Measurements from ENCODE around the gene PIAS1. TPM values are rescaled to one million over a fixed set of nuclear protein-coding genes. Genes with fewer than 3 reads are reported as not detected.

Gene PIAS1
- total and polyA plus RNA-seq, 12 donors = 5.8 to 37.9 (median 30.3) TPM

DNA sequence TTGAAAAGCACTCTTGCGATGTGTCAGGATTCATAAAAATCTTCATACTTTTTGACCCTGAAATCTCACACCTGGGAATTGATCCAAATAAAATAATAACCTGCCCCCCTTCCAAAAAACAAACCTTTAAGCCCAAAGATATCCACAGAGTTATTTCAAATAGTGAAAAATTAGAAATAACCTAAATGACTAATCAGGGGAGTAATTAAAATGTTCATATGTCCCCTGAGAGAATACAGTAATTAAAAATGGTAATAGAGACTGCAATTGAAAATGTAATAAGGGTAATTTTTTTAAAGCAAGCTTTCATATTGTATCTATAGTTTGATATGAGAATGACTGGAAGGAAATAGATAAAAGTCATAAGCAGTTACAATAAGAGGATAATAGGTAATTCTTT is 83.0 kb downstream of the PIAS1 start:
- H3K36me3 ChIP-seq = peaks cover 0 to 6% (median 0%) of the 10 kb centered on the region in 9 donors
- H3K27me3 ChIP-seq = no peaks in the 10 kb centered on the region
- 95 to 100% methylated on average over 1 of the region's 1 CpG for WGBS, 2 donors
- DNase-seq (no peak), ATAC-seq (no peak)
- no peak overlapping the region for H3K27ac ChIP-seq
- TF ChIP-seq, protein P1, sequence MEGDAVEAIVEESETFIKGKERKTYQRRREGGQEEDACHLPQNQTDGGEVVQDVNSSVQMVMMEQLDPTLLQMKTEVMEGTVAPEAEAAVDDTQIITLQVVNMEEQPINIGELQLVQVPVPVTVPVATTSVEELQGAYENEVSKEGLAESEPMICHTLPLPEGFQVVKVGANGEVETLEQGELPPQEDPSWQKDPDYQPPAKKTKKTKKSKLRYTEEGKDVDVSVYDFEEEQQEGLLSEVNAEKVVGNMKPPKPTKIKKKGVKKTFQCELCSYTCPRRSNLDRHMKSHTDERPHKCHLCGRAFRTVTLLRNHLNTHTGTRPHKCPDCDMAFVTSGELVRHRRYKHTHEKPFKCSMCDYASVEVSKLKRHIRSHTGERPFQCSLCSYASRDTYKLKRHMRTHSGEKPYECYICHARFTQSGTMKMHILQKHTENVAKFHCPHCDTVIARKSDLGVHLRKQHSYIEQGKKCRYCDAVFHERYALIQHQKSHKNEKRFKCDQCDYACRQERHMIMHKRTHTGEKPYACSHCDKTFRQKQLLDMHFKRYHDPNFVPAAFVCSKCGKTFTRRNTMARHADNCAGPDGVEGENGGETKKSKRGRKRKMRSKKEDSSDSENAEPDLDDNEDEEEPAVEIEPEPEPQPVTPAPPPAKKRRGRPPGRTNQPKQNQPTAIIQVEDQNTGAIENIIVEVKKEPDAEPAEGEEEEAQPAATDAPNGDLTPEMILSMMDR (IDR thresholded peaks at IDR 0.05) = no peak
- intact Hi-C loops (cut with DNase I) = no loop called here
- H3K9me3 ChIP-seq = no peaks in the 10 kb centered on the region
- peaks cover 0 to 9% (median 4%) of the 10 kb centered on the region in 9 donors for H3K4me1 ChIP-seq
- H3K4me3 ChIP-seq = no peak overlapping the region

DNA sequence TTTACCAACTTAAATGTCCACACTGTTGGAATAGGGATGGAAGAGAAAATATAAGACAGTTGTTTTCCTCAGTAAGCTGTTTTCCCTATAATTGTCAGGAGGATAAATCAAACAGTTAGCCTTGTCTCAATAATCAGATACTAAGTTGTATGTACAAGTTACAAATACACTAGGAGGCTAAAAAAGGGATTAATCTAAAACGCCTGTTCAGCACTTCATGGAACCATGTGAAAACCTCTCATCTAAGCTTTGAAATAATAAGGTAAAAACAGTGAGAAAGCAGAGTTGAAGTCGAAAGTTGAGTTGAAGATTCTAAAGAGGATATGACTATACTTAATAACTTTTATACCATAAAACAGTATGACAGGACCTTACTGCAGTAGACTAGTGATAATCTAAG is 89.0 kb downstream of the PIAS1 start:
- intact Hi-C loops (cut with DNase I) = no loop called here

DNA sequence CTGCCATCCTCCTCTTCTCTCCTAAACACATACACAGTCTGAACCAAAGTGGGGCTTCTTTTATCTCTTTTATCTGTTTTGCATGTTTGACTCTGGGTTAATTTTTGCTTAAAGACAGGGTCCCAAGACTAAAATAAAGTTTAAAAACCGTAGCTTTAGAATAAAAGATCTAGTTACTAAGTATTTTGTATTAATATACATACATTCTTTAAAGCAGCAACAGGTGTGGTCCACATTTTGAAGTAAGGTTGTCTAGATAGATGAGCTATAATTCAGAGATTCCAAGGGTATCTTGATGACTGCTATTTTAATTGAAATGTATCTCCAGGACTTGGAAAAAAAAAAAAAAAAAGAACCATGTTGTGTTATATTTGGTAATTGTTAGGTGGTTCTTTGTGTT is 89.7 kb downstream of the PIAS1 start:
- peaks cover 0 to 70% (median 0%) of the 10 kb centered on the region in 9 donors for H3K36me3 ChIP-seq
- intact Hi-C loops (cut with DNase I) = no loop called here
- no peak overlapping the region for H3K27ac ChIP-seq
- ATAC-seq (no peak), DNase-seq (no peak)
- no peaks in the 10 kb centered on the region for H3K9me3 ChIP-seq
- H3K27me3 ChIP-seq = no peaks in the 10 kb centered on the region
- peaks cover 0 to 12% (median 4%) of the 10 kb centered on the region in 9 donors for H3K4me1 ChIP-seq
- 90 to 95% methylated on average over 1 of the region's 1 CpG for WGBS, 2 donors
- TF ChIP-seq, protein P1 (IDR thresholded peaks at IDR 0.05) = no peak
- no peak overlapping the region for H3K4me3 ChIP-seq

More for the DNA sequence above, 89.0 kb downstream of the PIAS1 start:
- Histone ChIP-seq H3K27me3 (no peaks in the 10 kb centered on the region), H3K36me3 (peaks cover 0 to 64% (median 0%) of the 10 kb centered on the region in 9 donors), H3K4me3 (no peak overlapping the region), H3K9me3 (no peaks in the 10 kb centered on the region), H3K27ac (no peak overlapping the region), H3K4me1 (peaks cover 0 to 12% (median 4%) of the 10 kb centered on the region in 9 donors)
- ATAC-seq = no peak
- DNase-seq = no peak
- WGBS, 2 donors = 95 to 98% methylated on average over 2 of the region's 2 CpGs
- TF ChIP-seq, protein P1 (IDR thresholded peaks at IDR 0.05) = no peak

DNA sequence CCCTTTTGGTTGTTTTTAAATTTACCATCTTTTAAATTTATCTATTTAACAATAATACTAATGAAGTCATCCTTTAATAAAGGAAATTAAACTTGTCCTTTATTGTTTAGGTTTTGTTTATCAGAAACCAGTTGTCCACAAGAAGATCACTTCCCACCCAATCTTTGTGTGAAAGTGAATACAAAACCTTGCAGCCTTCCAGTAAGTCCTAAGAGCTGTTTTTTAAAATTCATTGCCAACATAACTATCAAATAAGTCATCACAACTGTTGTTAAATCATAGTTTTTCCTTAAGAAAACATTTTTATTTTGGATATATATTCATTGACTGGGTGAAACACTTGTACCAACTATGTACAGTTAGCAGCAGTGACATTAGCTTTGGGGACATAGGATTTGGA is 91.6 kb downstream of the PIAS1 start:
- DNase-seq = no peak
- intact Hi-C loops (cut with DNase I) = no loop called here
- H3K9me3 ChIP-seq = no peaks in the 10 kb centered on the region
- ATAC-seq = no peak
- H3K27ac ChIP-seq = no peak overlapping the region
- TF ChIP-seq, protein P1 (IDR thresholded peaks at IDR 0.05) = no peak
- H3K27me3 ChIP-seq = no peaks in the 10 kb centered on the region
- no peak overlapping the region for H3K4me3 ChIP-seq
- peaks cover 0 to 12% (median 4%) of the 10 kb centered on the region in 9 donors for H3K4me1 ChIP-seq
- H3K36me3 ChIP-seq = peaks cover 0 to 72% (median 0%) of the 10 kb centered on the region in 9 donors

Measured in heart right ventricle (tissue), 16 donors.